Measurements from ENCODE around the gene ABCC11.

ABCC11 gene

GRCh38 chr16:48165961-48166578 lies 81.3 kb downstream of the ABCC11 start:
- Histone ChIP-seq H3K36me3 (ENCODE audit: control insufficient read depth, insufficient read depth, low read length) (no peaks in the 10 kb centered on the region), H3K27ac (ENCODE audit: insufficient read depth, low read length, poor library complexity, severe bottlenecking) (no peak overlapping the region), H3K4me1 (ENCODE audit: control insufficient read depth, insufficient read depth, low read length, poor library complexity, severe bottlenecking) (no peaks in the 10 kb centered on the region), H3K4me3 (ENCODE audit: insufficient read depth, low read depth, low read length, poor library complexity, severe bottlenecking) (no peak overlapping the region), H3K27me3 (replicated peaks; ENCODE audit: control insufficient read depth, insufficient read depth, low read length, poor library complexity, severe bottlenecking) (no peaks in the 10 kb centered on the region), H3K9me3 (ENCODE audit: control insufficient read depth, low read length) (no peaks in the 10 kb centered on the region)
- no peak for DNase-seq

- Histone ChIP-seq H3K27ac (ENCODE audit: insufficient read depth, low read length, poor library complexity, severe bottlenecking) (no peak overlapping the region), H3K36me3 (ENCODE audit: control insufficient read depth, insufficient read depth, low read length) (no peaks in the 10 kb centered on the region), H3K27me3 (replicated peaks; ENCODE audit: control insufficient read depth, insufficient read depth, low read length, poor library complexity, severe bottlenecking) (no peaks in the 10 kb centered on the region), H3K9me3 (ENCODE audit: control insufficient read depth, low read length) (no peaks in the 10 kb centered on the region), H3K4me1 (ENCODE audit: control insufficient read depth, insufficient read depth, low read length, poor library complexity, severe bottlenecking) (no peaks in the 10 kb centered on the region), H3K4me3 (ENCODE audit: insufficient read depth, low read depth, low read length, poor library complexity, severe bottlenecking) (no peak overlapping the region)
- DNase-seq: peak; percentile 28 to 46 (median 36)
Measured at GRCh38 chr16:48164907-48165715, 82.2 kb downstream of the ABCC11 start.

GRCh38 chr16:48162839-48163410 lies 84.4 kb downstream of the ABCC11 start:
- Histone ChIP-seq H3K9me3 (ENCODE audit: control insufficient read depth, low read length) (no peaks in the 10 kb centered on the region), H3K4me3 (ENCODE audit: insufficient read depth, low read depth, low read length, poor library complexity, severe bottlenecking) (no peak overlapping the region), H3K36me3 (ENCODE audit: control insufficient read depth, insufficient read depth, low read length) (no peaks in the 10 kb centered on the region), H3K27me3 (replicated peaks; ENCODE audit: control insufficient read depth, insufficient read depth, low read length, poor library complexity, severe bottlenecking) (no peaks in the 10 kb centered on the region), H3K27ac (ENCODE audit: insufficient read depth, low read length, poor library complexity, severe bottlenecking) (no peak overlapping the region), H3K4me1 (ENCODE audit: control insufficient read depth, insufficient read depth, low read length, poor library complexity, severe bottlenecking) (no peaks in the 10 kb centered on the region)
- DNase-seq: no peak

- Histone ChIP-seq H3K9me3 (ENCODE audit: control insufficient read depth, low read length) (no peaks in the 10 kb centered on the region), H3K27me3 (replicated peaks; ENCODE audit: control insufficient read depth, insufficient read depth, low read length, poor library complexity, severe bottlenecking) (no peaks in the 10 kb centered on the region), H3K27ac (ENCODE audit: insufficient read depth, low read length, poor library complexity, severe bottlenecking) (no peak overlapping the region), H3K4me1 (ENCODE audit: control insufficient read depth, insufficient read depth, low read length, poor library complexity, severe bottlenecking) (no peaks in the 10 kb centered on the region), H3K4me3 (ENCODE audit: insufficient read depth, low read depth, low read length, poor library complexity, severe bottlenecking) (no peak overlapping the region), H3K36me3 (ENCODE audit: control insufficient read depth, insufficient read depth, low read length) (no peaks in the 10 kb centered on the region)
- no peak for DNase-seq
Measured at GRCh38 chr16:48161906-48162305, 85.4 kb downstream of the ABCC11 start.

- Histone ChIP-seq H3K4me3 (ENCODE audit: insufficient read depth, low read depth, low read length, poor library complexity, severe bottlenecking) (no peak overlapping the region), H3K36me3 (ENCODE audit: control insufficient read depth, insufficient read depth, low read length) (no peaks in the 10 kb centered on the region), H3K4me1 (ENCODE audit: control insufficient read depth, insufficient read depth, low read length, poor library complexity, severe bottlenecking) (peaks cover 3% of the 10 kb centered on the region), H3K27ac (ENCODE audit: insufficient read depth, low read length, poor library complexity, severe bottlenecking) (no peak overlapping the region), H3K9me3 (ENCODE audit: control insufficient read depth, low read length) (no peaks in the 10 kb centered on the region), H3K27me3 (replicated peaks; ENCODE audit: control insufficient read depth, insufficient read depth, low read length, poor library complexity, severe bottlenecking) (no peaks in the 10 kb centered on the region)
- no peak for DNase-seq
Measured at GRCh38 chr16:48160575-48160974, 86.8 kb downstream of the ABCC11 start.

- Histone ChIP-seq H3K4me1 (ENCODE audit: control insufficient read depth, insufficient read depth, low read length, poor library complexity, severe bottlenecking) (peaks cover 3% of the 10 kb centered on the region), H3K27ac (ENCODE audit: insufficient read depth, low read length, poor library complexity, severe bottlenecking) (no peak overlapping the region), H3K27me3 (replicated peaks; ENCODE audit: control insufficient read depth, insufficient read depth, low read length, poor library complexity, severe bottlenecking) (no peaks in the 10 kb centered on the region), H3K4me3 (ENCODE audit: insufficient read depth, low read depth, low read length, poor library complexity, severe bottlenecking) (no peak overlapping the region), H3K36me3 (ENCODE audit: control insufficient read depth, insufficient read depth, low read length) (no peaks in the 10 kb centered on the region), H3K9me3 (ENCODE audit: control insufficient read depth, low read length) (no peaks in the 10 kb centered on the region)
- no peak for DNase-seq
Measured at GRCh38 chr16:48158296-48158695, 89.0 kb downstream of the ABCC11 start.

GRCh38 chr16:48157794-48158193 lies 89.5 kb downstream of the ABCC11 start:
- H3K27me3 ChIP-seq (replicated peaks; ENCODE audit: control insufficient read depth, insufficient read depth, low read length, poor library complexity, severe bottlenecking): no peaks in the 10 kb centered on the region
- H3K4me3 ChIP-seq (ENCODE audit: insufficient read depth, low read depth, low read length, poor library complexity, severe bottlenecking): no peak overlapping the region
- H3K27ac ChIP-seq (ENCODE audit: insufficient read depth, low read length, poor library complexity, severe bottlenecking): no peak overlapping the region
- no peaks in the 10 kb centered on the region for H3K36me3 ChIP-seq (ENCODE audit: control insufficient read depth, insufficient read depth, low read length)
- H3K4me1 ChIP-seq (ENCODE audit: control insufficient read depth, insufficient read depth, low read length, poor library complexity, severe bottlenecking): peaks cover 3% of the 10 kb centered on the region
- DNase-seq: no peak
- H3K9me3 ChIP-seq (ENCODE audit: control insufficient read depth, low read length): no peaks in the 10 kb centered on the region

GRCh38 chr16:48157302-48157701 lies 90.0 kb downstream of the ABCC11 start:
- Histone ChIP-seq H3K4me1 (ENCODE audit: control insufficient read depth, insufficient read depth, low read length, poor library complexity, severe bottlenecking) (peaks cover 3% of the 10 kb centered on the region), H3K36me3 (ENCODE audit: control insufficient read depth, insufficient read depth, low read length) (no peaks in the 10 kb centered on the region), H3K27ac (ENCODE audit: insufficient read depth, low read length, poor library complexity, severe bottlenecking) (no peak overlapping the region), H3K9me3 (ENCODE audit: control insufficient read depth, low read length) (no peaks in the 10 kb centered on the region), H3K27me3 (replicated peaks; ENCODE audit: control insufficient read depth, insufficient read depth, low read length, poor library complexity, severe bottlenecking) (no peaks in the 10 kb centered on the region), H3K4me3 (ENCODE audit: insufficient read depth, low read depth, low read length, poor library complexity, severe bottlenecking) (no peak overlapping the region)
- no peak for DNase-seq

GRCh38 chr16:48156790-48157209 lies 90.5 kb downstream of the ABCC11 start:
- peaks cover 3% of the 10 kb centered on the region for H3K4me1 ChIP-seq (ENCODE audit: control insufficient read depth, insufficient read depth, low read length, poor library complexity, severe bottlenecking)
- H3K36me3 ChIP-seq (ENCODE audit: control insufficient read depth, insufficient read depth, low read length): no peaks in the 10 kb centered on the region
- no peaks in the 10 kb centered on the region for H3K27me3 ChIP-seq (replicated peaks; ENCODE audit: control insufficient read depth, insufficient read depth, low read length, poor library complexity, severe bottlenecking)
- DNase-seq: peak; percentile 44 to 66 (median 46)
- H3K9me3 ChIP-seq (ENCODE audit: control insufficient read depth, low read length): no peaks in the 10 kb centered on the region
- no peak overlapping the region for H3K4me3 ChIP-seq (ENCODE audit: insufficient read depth, low read depth, low read length, poor library complexity, severe bottlenecking)
- H3K27ac ChIP-seq (ENCODE audit: insufficient read depth, low read length, poor library complexity, severe bottlenecking): no peak overlapping the region
